Stimulated activated naive CD4-positive, alpha-beta T cell treated with Interleukin-2 at 50 U/mL for 16 hours (primary cell): ENCODE data around the gene PKNOX2.

Source experiments
- DNase-seq: peaks from one replicate; lab custom pipeline; 2025; lab: John Stamatoyannopoulos, UW

PKNOX2 gene

GRCh38 chr11:125443767-125444311 lies 279.3 kb downstream of the PKNOX2 start:
- DNase-seq = no peak

GRCh38 chr11:125445731-125446130 lies 281.2 kb downstream of the PKNOX2 start:
- DNase-seq = no peak

GRCh38 chr11:125446279-125446678 lies 281.7 kb downstream of the PKNOX2 start:
- DNase-seq = no peak

GRCh38 chr11:125447721-125448120 lies 283.2 kb downstream of the PKNOX2 start:
- no peak for DNase-seq

GRCh38 chr11:125448136-125448535 lies 283.6 kb downstream of the PKNOX2 start:
- no peak for DNase-seq

GRCh38 chr11:125449565-125449964 lies 285.0 kb downstream of the PKNOX2 start:
- no peak for DNase-seq

GRCh38 chr11:125451400-125452124 lies 287.0 kb downstream of the PKNOX2 start:
- no peak for DNase-seq

GRCh38 chr11:125452125-125452470 lies 287.5 kb downstream of the PKNOX2 start:
- no peak for DNase-seq

- no peak for DNase-seq
Measured at GRCh38 chr11:125454047-125454446, 289.5 kb downstream of the PKNOX2 start.

- no peak for DNase-seq
Measured at GRCh38 chr11:125455851-125456250, 291.3 kb downstream of the PKNOX2 start.

- DNase-seq = no peak
Measured at GRCh38 chr11:125457814-125458343, 293.3 kb downstream of the PKNOX2 start.

- DNase-seq = no peak
Measured at GRCh38 chr11:125460275-125460674, 295.7 kb downstream of the PKNOX2 start.

GRCh38 chr11:125463590-125464269 lies 299.2 kb downstream of the PKNOX2 start:
- DNase-seq = no peak

- no peak for DNase-seq
Measured at GRCh38 chr11:125464270-125464662, 299.7 kb downstream of the PKNOX2 start.

- no peak for DNase-seq
Measured at GRCh38 chr11:125464666-125465065, 300.1 kb downstream of the PKNOX2 start.

GRCh38 chr11:125465255-125465654 lies 300.7 kb downstream of the PKNOX2 start:
- no peak for DNase-seq

GRCh38 chr11:125465701-125466100 lies 301.1 kb downstream of the PKNOX2 start:
- DNase-seq = no peak

- DNase-seq = no peak
Measured at GRCh38 chr11:125468025-125468424, 303.5 kb downstream of the PKNOX2 start.

GRCh38 chr11:125468852-125469251 lies 304.3 kb downstream of the PKNOX2 start:
- DNase-seq = no peak

- DNase-seq = no peak
Measured at GRCh38 chr11:125470355-125470754, 305.8 kb downstream of the PKNOX2 start.

GRCh38 chr11:125476721-125477120 lies 312.2 kb downstream of the PKNOX2 start:
- DNase-seq = no peak

GRCh38 chr11:125479137-125479536 lies 314.6 kb downstream of the PKNOX2 start:
- DNase-seq = no peak

GRCh38 chr11:125481531-125481930 lies 317.0 kb downstream of the PKNOX2 start:
- no peak for DNase-seq
